Measurements from ENCODE around the gene CYP11A1. TPM values are rescaled to one million over a fixed set of nuclear protein-coding genes. Genes with fewer than 3 reads are reported as not detected.

CYP11A1 gene
- total RNA-seq, 1 donor from 2014 or later: 62.4 TPM

DNA sequence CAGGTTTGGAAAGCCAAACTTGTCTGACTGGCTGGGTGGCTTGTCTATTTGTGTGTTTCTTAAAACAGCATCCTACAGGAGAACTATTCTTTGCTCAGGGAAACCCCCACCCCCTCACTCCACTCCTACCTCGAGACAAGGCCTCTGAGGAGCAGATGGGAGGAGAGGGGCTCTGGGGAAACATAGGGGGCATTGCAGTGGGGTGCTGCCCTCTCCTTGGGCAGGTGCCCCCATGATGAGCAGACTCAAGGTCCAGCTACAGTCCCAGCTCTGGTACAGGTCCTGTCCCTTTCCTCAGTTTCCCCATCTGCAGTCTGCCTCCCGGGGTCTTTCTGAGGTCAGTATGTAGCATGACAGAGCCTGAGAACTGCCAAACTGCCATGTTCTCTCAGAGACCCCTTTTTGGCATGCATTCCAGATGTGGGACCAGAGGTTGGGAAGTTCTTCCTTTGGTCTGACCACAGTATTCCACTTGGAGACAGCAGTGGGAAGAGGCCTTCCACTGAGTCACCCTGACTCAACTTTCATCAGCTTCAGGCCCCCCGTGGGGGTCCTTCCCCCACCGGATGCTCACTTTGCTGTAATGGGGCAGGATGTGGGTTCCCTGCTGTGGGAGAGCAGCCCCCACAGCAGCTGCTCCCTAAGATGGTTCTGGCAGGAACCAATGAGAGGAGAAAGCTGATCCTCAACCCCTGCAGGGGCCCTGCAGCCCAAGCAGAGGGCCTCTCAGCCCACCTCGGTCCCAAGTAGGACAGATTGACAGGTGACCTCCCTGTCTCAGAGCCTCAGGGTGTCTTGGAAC lies 32.3 kb upstream of the CYP11A1 start:
- H3K9me3 ChIP-seq: no peaks in the 10 kb centered on the region
- TF ChIP-seq, protein P1, sequence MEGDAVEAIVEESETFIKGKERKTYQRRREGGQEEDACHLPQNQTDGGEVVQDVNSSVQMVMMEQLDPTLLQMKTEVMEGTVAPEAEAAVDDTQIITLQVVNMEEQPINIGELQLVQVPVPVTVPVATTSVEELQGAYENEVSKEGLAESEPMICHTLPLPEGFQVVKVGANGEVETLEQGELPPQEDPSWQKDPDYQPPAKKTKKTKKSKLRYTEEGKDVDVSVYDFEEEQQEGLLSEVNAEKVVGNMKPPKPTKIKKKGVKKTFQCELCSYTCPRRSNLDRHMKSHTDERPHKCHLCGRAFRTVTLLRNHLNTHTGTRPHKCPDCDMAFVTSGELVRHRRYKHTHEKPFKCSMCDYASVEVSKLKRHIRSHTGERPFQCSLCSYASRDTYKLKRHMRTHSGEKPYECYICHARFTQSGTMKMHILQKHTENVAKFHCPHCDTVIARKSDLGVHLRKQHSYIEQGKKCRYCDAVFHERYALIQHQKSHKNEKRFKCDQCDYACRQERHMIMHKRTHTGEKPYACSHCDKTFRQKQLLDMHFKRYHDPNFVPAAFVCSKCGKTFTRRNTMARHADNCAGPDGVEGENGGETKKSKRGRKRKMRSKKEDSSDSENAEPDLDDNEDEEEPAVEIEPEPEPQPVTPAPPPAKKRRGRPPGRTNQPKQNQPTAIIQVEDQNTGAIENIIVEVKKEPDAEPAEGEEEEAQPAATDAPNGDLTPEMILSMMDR (IDR thresholded peaks at IDR 0.05): no peak
- no peak for DNase-seq (ENCODE audit: low spot score in 2 of 2)
- no peaks in the 10 kb centered on the region for H3K36me3 ChIP-seq
- no peaks in the 10 kb centered on the region for H3K4me1 ChIP-seq
- intact Hi-C loops (cut with DNase I): no loop called here
- no peaks in the 10 kb centered on the region for H3K27me3 ChIP-seq
- H3K27ac ChIP-seq: no peak overlapping the region
- H3K4me3 ChIP-seq: no peak overlapping the region

DNA sequence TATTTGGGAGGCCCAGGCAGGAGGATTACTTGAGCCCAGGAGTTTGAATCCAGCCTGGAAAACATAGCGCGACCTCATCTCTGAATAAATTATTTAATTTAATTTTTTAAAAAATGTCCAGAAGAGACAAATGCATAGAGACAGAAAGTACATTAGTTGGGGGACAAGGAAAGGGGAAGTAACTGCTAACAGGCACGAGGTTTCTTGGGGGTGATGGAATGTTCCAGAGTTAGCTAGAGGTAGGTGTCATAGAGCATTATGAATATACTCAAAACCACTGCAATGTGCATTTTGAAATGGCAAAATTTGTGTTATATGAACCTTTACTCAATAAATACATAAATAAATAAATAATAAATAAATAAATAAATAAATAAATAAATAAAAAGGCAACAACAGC lies 31.7 kb upstream of the CYP11A1 start:
- intact Hi-C loops (cut with DNase I): no loop called here
- no peaks in the 10 kb centered on the region for H3K9me3 ChIP-seq
- DNase-seq (ENCODE audit: low spot score in 2 of 2): no peak
- no peak overlapping the region for H3K27ac ChIP-seq
- H3K4me1 ChIP-seq: no peaks in the 10 kb centered on the region
- TF ChIP-seq, protein P1 (IDR thresholded peaks at IDR 0.05): no peak
- H3K4me3 ChIP-seq: no peak overlapping the region
- no peaks in the 10 kb centered on the region for H3K36me3 ChIP-seq
- H3K27me3 ChIP-seq: no peaks in the 10 kb centered on the region

- no peak overlapping the region for H3K4me3 ChIP-seq
- intact Hi-C loops (cut with DNase I): no loop called here
- H3K36me3 ChIP-seq: no peaks in the 10 kb centered on the region
- TF ChIP-seq, protein P1 (IDR thresholded peaks at IDR 0.05): no peak
- no peaks in the 10 kb centered on the region for H3K4me1 ChIP-seq
- no peaks in the 10 kb centered on the region for H3K27me3 ChIP-seq
- no peak for DNase-seq (ENCODE audit: low spot score in 2 of 2)
- no peaks in the 10 kb centered on the region for H3K9me3 ChIP-seq
- no peak overlapping the region for H3K27ac ChIP-seq
Observed at GRCh38 chr15:74398183-74398582, 30.7 kb upstream of the CYP11A1 start.

- Histone ChIP-seq H3K27ac (no peak overlapping the region), H3K9me3 (no peaks in the 10 kb centered on the region), H3K4me3 (no peak overlapping the region), H3K4me1 (no peaks in the 10 kb centered on the region), H3K27me3 (no peaks in the 10 kb centered on the region), H3K36me3 (no peaks in the 10 kb centered on the region)
- no peak for DNase-seq (ENCODE audit: low spot score in 2 of 2)
- intact Hi-C loops (cut with DNase I): no loop called here
- TF ChIP-seq, protein P1 (IDR thresholded peaks at IDR 0.05): no peak
Observed at GRCh38 chr15:74397239-74398068, 30.0 kb upstream of the CYP11A1 start.

- no peaks in the 10 kb centered on the region for H3K27me3 ChIP-seq
- no peaks in the 10 kb centered on the region for H3K36me3 ChIP-seq
- no peak overlapping the region for H3K4me3 ChIP-seq
- H3K4me1 ChIP-seq: no peaks in the 10 kb centered on the region
- no peak for DNase-seq (ENCODE audit: low spot score in 2 of 2)
- intact Hi-C loops (cut with DNase I): no loop called here
- no peak overlapping the region for H3K27ac ChIP-seq
- H3K9me3 ChIP-seq: no peaks in the 10 kb centered on the region
- TF ChIP-seq, protein P1 (IDR thresholded peaks at IDR 0.05): no peak
Observed at GRCh38 chr15:74396445-74397238, 29.2 kb upstream of the CYP11A1 start.

All from ascending aorta (tissue), 2 donors.